Chondrocyte (in vitro differentiated cells): ENCODE data around the gene DNM2. TPM values are rescaled to one million over a fixed set of nuclear protein-coding genes. Genes with fewer than 3 reads are reported as not detected.

ENCODE experiments used
- DNase-seq: peaks from one replicate; pipeline ENCODE4 v3.0.0; 2021; ENCODE audit warnings: mixed read lengths, low spot score
- H3K27ac Mint-ChIP-seq: one replicate; pipeline ENCODE4 v1.8.0; 2021; ENCODE audit warnings: mild to moderate bottlenecking, moderate library complexity, mixed read lengths; ENCODE audit not compliant: unreplicated experiment
- H3K27me3 Mint-ChIP-seq: 2 replicates; pipeline ENCODE4 v1.8.0; 2021; ENCODE audit warnings: low read depth, mixed read lengths
- H3K36me3 Mint-ChIP-seq: 2 replicates; pipeline ENCODE4 v1.8.0; 2021; ENCODE audit warnings: low read depth, mixed read lengths
- H3K4me1 Mint-ChIP-seq: 2 replicates; pipeline ENCODE4 v1.8.0; 2021; ENCODE audit warnings: low read depth, mild to moderate bottlenecking, mixed read lengths
- H3K4me3 Mint-ChIP-seq: one replicate; pipeline ENCODE4 v1.8.0; 2021; ENCODE audit warnings: mild to moderate bottlenecking, moderate library complexity, mixed read lengths; ENCODE audit not compliant: unreplicated experiment
- H3K9me3 Mint-ChIP-seq: 2 replicates; pipeline ENCODE4 v1.8.0; 2021; ENCODE audit warnings: low read depth, mixed read lengths
- CTCF ChIP-seq: fragments of 200-600 bp; sonication (generic); IDR thresholded peaks from 2 replicates; pipeline ENCODE4 v1.5.0; 2021; ENCODE audit warnings: antibody characterized with exemption, mild to moderate bottlenecking, moderate library complexity
- total RNA-seq: library from RNA; stranded (reverse); gene quantifications from 3 replicates; pipeline ENCODE4 v1.2.1, GENCODE V29; 2021

The DNM2 gene
- total RNA-seq, 1 donor from 2014 or later = 116 TPM

GRCh38 chr19:10677751-10678150 lies 40.1 kb upstream of the DNM2 start:
- TF ChIP-seq CTCF = no peak
- Mint-ChIP-seq H3K36me3 (peaks cover 36% of the 10 kb centered on the region), H3K27me3 (no peaks in the 10 kb centered on the region), H3K4me3 (no peak overlapping the region), H3K9me3 (no peaks in the 10 kb centered on the region), H3K27ac (no peak overlapping the region), H3K4me1 (no peaks in the 10 kb centered on the region)
- DNase-seq = no peak

GRCh38 chr19:10678813-10679212 lies 39.1 kb upstream of the DNM2 start:
- Mint-ChIP-seq H3K36me3 (peaks cover 32% of the 10 kb centered on the region), H3K9me3 (no peaks in the 10 kb centered on the region), H3K27ac (no peak overlapping the region), H3K4me1 (no peaks in the 10 kb centered on the region), H3K4me3 (no peak overlapping the region), H3K27me3 (no peaks in the 10 kb centered on the region)
- no peak for DNase-seq
- no peak for TF ChIP-seq CTCF

GRCh38 chr19:10679743-10680142 lies 38.1 kb upstream of the DNM2 start:
- Mint-ChIP-seq H3K27ac (no peak overlapping the region), H3K4me1 (no peaks in the 10 kb centered on the region), H3K9me3 (no peaks in the 10 kb centered on the region), H3K27me3 (no peaks in the 10 kb centered on the region), H3K36me3 (peaks cover 37% of the 10 kb centered on the region), H3K4me3 (no peak overlapping the region)
- DNase-seq = no peak
- TF ChIP-seq CTCF = no peak

GRCh38 chr19:10680545-10681135 lies 37.2 kb upstream of the DNM2 start:
- no peak for DNase-seq
- Mint-ChIP-seq H3K4me3 (no peak overlapping the region), H3K36me3 (peaks cover 37% of the 10 kb centered on the region), H3K27ac (no peak overlapping the region), H3K27me3 (no peaks in the 10 kb centered on the region), H3K9me3 (no peaks in the 10 kb centered on the region), H3K4me1 (no peaks in the 10 kb centered on the region)
- no peak for TF ChIP-seq CTCF

- peaks cover 37% of the 10 kb centered on the region for H3K36me3 Mint-ChIP-seq
- no peak overlapping the region for H3K4me3 Mint-ChIP-seq
- H3K27ac Mint-ChIP-seq = no peak overlapping the region
- DNase-seq = no peak
- H3K27me3 Mint-ChIP-seq = no peaks in the 10 kb centered on the region
- H3K9me3 Mint-ChIP-seq = no peaks in the 10 kb centered on the region
- no peak for TF ChIP-seq CTCF
- no peaks in the 10 kb centered on the region for H3K4me1 Mint-ChIP-seq
Measured at GRCh38 chr19:10681658-10682057, 36.2 kb upstream of the DNM2 start.
